Left kidney (tissue), 8 donors: ENCODE measurements around the gene GOLM1. TPM values are rescaled to one million over a fixed set of nuclear protein-coding genes. Genes with fewer than 3 reads are reported as not detected.
A peak's percentile ranks its signal among the peaks of the same experiment; 100 is the strongest.
"Not testable (repeated sequence)": the region's sequence is repeated elsewhere in the genome, so short reads cannot be mapped to it uniquely, and the experiment has no call there.

Experiments
- DNase-seq: peaks from one replicate; pipeline ENCODE4 v3.0.0-alpha.2; 2013
- long read RNA-seq, 8 donors: transcript quantifications; one replicate each; lab custom pipeline, GENCODE V29; 2026
- polyA plus RNA-seq: library from polyadenylated mRNA; unstranded; fragments of 120-200 nt; gene quantifications from one replicate; pipeline ENCODE4 v1.2.1, GENCODE V29; 2013; ENCODE audit not compliant: insufficient read length

Gene GOLM1, protein sequence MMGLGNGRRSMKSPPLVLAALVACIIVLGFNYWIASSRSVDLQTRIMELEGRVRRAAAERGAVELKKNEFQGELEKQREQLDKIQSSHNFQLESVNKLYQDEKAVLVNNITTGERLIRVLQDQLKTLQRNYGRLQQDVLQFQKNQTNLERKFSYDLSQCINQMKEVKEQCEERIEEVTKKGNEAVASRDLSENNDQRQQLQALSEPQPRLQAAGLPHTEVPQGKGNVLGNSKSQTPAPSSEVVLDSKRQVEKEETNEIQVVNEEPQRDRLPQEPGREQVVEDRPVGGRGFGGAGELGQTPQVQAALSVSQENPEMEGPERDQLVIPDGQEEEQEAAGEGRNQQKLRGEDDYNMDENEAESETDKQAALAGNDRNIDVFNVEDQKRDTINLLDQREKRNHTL
- polyA plus RNA-seq, result 162 TPM
- long read RNA-seq, donor 1, transcript GOLM1-203 (10 exons, 3,046 nt), result major isoform, 40 of 65 reads
- long read RNA-seq, donor 1, partial matches to known transcripts, result 12 of 65 reads
- long read RNA-seq, donor 1, other reads (novel, unspliced or antisense), result 9 of 65 reads
- long read RNA-seq, donor 2, transcript GOLM1-203 (10 exons, 3,046 nt), result major isoform, 38 of 60 reads
- long read RNA-seq, donor 2, partial matches to known transcripts, result 20 of 60 reads
- long read RNA-seq, donor 2, other reads (novel, unspliced or antisense), result 0 of 60 reads
- long read RNA-seq, donor 3, transcript GOLM1-203 (10 exons, 3,046 nt), result major isoform, 27 of 35 reads
- long read RNA-seq, donor 3, partial matches to known transcripts, result 6 of 35 reads
- long read RNA-seq, donor 3, other reads (novel, unspliced or antisense), result 0 of 35 reads
- long read RNA-seq, donor 4, partial matches to known transcripts, result 28 of 29 reads
- long read RNA-seq, donor 4, other reads (novel, unspliced or antisense), result 0 of 29 reads
- long read RNA-seq, donor 5, transcript GOLM1-203 (10 exons, 3,046 nt), result major isoform, 53 of 55 reads
- long read RNA-seq, donor 5, partial matches to known transcripts, result 0 of 55 reads
- long read RNA-seq, donor 5, other reads (novel, unspliced or antisense), result 0 of 55 reads
- long read RNA-seq, donor 6, transcript GOLM1-203 (10 exons, 3,046 nt), result major isoform, 37 of 67 reads
- long read RNA-seq, donor 6, partial matches to known transcripts, result 29 of 67 reads
- long read RNA-seq, donor 6, other reads (novel, unspliced or antisense), result 0 of 67 reads
- long read RNA-seq, donor 7, transcript GOLM1-203 (10 exons, 3,046 nt), result major isoform, 37 of 62 reads
- long read RNA-seq, donor 7, partial matches to known transcripts, result 16 of 62 reads
- long read RNA-seq, donor 7, other reads (novel, unspliced or antisense), result 5 of 62 reads
- long read RNA-seq, donor 8, transcript GOLM1-203 (10 exons, 3,046 nt), result major isoform, 26 of 26 reads
- long read RNA-seq, donor 8, partial matches to known transcripts, result 0 of 26 reads
- long read RNA-seq, donor 8, other reads (novel, unspliced or antisense), result 0 of 26 reads

DNA sequence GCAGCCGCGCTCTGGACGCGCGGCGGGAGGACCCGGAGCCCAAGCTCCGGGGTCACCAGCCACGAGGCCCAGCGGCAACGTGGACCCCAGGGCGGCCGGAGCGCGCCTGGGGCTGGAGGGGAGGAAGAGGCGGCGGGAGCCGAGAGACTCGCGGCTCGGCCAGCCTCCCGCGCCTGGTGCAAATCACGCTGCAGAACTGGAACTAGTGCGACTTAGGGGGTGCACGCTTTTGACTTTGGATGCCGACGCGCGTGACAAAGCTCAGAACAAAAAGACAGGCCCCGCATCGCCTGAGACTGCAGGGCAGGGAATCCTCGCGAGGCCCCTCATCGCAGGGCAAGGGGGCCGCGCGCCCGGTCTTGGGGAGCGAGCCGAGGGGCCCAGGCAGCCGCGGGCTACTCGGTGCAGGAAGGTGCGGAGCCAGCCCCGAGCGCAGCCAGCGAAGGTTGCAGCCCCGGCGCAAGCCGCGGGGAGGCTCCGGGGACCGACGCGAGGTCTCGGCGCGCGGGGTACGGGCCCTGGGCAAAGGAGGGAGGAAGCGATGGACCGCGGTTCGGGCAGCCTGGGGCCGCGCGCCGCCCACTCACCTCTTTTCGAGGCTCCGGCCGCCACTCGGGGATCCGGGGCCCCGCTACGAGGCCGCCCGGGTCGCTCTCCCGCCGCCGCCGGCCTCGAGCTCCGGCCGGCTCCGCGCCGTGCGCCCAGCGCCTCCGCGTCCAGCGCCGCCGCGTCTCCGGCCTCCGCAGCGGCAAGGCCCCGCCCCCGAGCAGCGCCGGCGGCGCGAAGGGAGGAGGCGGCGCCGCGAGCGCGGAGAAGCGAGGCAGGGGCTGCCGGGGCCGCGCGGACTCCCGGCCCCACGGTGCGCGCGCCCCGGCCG is at the start of gene GOLM1:
Gene GOLM1 (minus strand): TSS at position 735 of the 877 bp plus-strand sequence. CDS start 20,238 bp downstream, outside the sequence.
- DNase-seq, result peak; percentile 61

DNA sequence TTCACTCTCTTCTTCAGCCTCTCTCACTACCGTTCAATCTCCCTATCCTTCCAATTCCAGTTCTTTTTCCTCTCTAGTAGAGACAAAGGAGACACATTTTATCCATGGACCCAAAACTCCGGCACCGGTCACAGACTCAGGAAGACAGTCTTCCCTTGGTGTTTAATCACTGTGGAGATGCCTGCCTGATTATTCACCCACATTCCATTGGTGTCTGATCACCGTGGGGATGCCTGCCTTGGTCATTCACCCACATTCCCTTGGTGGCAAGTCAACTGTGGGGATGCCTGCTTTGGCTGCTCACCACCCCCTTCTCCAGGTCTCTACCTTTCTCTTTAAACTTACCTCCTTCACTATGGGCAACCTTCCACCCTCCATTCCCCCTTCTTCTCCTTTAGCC is 47.3 kb upstream of the GOLM1 start:
- not testable (repeated sequence) for DNase-seq

GRCh38 chr9:86145960-86146359 is 46.6 kb upstream of the GOLM1 start:
- not testable (repeated sequence) for DNase-seq

GRCh38 chr9:86142973-86143372 is 43.6 kb upstream of the GOLM1 start:
- no peak for DNase-seq

DNA sequence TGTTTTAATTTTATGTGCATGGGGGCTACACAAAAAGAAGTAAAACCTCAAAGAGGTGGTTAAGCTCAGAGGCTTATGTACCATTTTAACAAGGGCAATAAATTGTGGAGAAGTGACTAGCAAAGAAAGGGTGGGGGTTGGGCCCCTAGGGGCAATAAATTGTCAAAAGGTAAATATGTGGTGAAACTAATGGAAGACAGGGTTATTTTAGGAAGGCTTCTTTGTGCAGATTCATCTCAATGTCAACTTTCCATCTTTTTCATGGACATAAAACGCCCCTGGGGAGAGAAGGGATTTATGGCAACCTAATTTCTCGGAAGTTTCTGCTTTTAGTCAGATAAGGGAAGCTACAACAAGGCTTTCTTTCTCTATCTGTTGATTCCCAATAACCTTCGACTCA is 42.5 kb upstream of the GOLM1 start:
- DNase-seq, result no peak

DNA sequence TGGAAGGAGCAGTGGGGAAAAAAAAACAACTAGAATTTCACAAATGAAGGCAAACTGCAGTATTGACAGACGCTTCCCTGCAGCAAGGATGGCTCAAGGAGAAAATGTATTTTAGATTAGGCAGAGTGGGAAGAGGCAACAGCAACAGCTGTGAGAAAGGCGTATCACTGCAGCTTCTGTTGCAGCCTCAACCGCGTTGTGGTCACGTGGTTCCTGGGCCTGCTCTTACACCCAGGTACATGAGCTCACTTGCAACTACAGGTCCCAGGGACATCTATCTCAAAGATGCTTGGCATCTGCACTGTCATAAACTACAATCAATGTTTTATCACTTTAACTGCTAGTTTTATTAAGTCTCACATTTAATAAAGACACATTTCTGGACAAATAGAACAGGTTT is 36.0 kb upstream of the GOLM1 start:
- no peak for DNase-seq

DNA sequence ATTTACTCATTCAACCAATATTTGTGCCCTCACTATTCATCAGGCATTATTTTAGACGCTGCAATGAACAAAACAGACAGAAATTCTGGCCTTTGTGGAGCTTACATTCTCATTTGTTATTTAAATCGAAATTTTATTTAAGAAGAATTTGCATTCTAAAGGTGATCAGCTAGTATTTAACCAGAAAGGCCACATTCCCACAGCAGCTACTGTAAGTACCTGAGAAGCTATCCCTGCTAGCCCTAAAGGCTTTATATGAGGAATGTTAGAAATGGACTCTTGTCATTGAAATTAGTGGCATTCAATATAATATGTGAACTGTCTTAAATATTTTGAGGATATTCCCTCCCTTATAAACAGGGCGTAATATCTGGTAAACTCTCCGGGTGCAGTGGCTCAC is 35.0 kb upstream of the GOLM1 start:
- DNase-seq, result no peak

DNA sequence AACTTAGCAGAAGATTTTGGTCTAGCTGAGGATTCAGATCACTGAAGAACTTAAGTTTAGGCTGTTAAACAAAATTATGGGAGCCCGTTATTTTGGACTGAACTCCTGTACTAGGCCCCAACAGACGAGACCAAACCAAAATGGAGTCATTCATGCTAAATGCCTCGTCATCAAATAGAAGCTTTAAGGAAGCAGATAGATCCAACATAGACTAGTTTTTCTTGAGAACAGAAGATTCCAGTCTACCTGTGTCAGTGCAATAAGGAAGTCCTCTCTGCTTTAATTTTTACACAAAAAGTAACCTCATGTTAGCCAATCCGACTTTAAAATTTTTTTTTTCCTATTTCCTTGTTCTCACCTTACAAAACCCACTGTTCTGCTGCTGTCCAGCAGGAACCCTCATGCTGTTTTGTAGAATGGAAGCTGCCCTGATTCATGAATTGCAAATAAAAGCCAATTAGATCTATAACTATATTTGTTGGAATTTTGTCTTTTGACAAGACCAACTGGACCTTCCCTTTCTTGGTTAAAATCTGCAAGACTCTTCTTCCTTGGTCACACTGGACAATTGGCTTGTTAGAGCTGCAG is 29.0 kb upstream of the GOLM1 start:
- no peak for DNase-seq

- peak; percentile 71 for DNase-seq
These were observed 27.9 kb upstream of the GOLM1 start for GRCh38 chr9:86126998-86127972.

DNA sequence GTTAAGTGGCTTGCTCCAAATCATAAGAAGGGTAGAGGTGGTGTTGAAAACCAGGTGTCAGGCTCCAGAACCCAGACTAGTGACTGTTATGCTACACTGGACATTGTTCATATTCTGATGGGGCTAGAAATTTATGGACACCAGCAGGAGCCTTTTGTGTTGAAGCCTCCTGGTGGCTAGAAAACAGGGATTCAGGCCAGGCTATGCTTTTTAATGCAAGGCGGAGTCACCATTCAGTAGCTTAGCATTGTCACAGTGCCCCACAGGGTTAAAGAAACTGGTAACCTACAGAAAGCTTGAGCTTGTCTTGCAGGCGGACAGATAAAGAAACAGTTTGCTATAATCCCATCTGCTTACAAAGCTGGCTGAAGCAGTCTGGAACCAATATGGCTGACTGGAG is 23.0 kb upstream of the GOLM1 start:
- no peak for DNase-seq

DNA sequence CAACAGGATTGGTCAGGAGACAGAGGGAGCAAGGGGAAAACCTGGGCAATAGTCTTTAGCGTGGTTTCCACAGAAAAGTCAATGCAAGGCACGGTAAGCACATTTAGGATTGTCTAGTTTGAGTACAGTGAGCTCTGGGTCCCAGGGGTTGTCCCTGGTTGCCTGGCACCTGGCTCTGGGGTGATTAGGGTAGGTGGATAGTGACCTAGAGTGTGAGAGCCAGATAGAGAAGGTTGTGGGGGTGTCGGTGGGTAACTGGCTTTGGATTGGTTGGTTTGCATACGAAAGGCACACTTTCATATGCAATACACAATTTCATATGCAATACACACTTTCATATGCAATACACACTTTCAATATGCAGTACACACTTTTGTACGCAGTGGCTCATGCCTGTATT is 20.1 kb upstream of the GOLM1 start:
- no peak for DNase-seq

- no peak for DNase-seq
These were observed 17.1 kb upstream of the GOLM1 start for GRCh38 chr9:86116425-86116824.

- DNase-seq, result no peak
These were observed 16.5 kb upstream of the GOLM1 start for GRCh38 chr9:86115886-86116285.

GRCh38 chr9:86112057-86112456 is 12.7 kb upstream of the GOLM1 start:
- no peak for DNase-seq

GRCh38 chr9:86102626-86103025 is 3.3 kb upstream of the GOLM1 start:
- DNase-seq, result no peak

GRCh38 chr9:86099701-86100364 is 475 bp upstream of the GOLM1 start:
- DNase-seq, result no peak

- DNase-seq, result no peak
These were observed 1.7 kb downstream of the GOLM1 start for GRCh38 chr9:86097510-86098224.

GRCh38 chr9:86096386-86096785 is 3.0 kb downstream of the GOLM1 start:
- DNase-seq, result no peak
